ENCODE measurements around the gene SLCO2A1. TPM values are rescaled to one million over a fixed set of nuclear protein-coding genes. Genes with fewer than 3 reads are reported as not detected.
"Not testable (repeated sequence)": the region's sequence is repeated elsewhere in the genome, so short reads cannot be mapped to it uniquely, and the experiment has no call there.

Gene SLCO2A1
- total RNA-seq, 1 donor from 2014 or later = 2.5 TPM

- no peaks in the 10 kb centered on the region for H3K36me3 ChIP-seq (ENCODE audit: control insufficient read depth, insufficient read depth, low read length)
- no peak for TF ChIP-seq CTCF (IDR thresholded peaks at IDR 0.05; ENCODE audit: insufficient read depth, low read length, poor library complexity, severe bottlenecking)
- H3K27me3 ChIP-seq (ENCODE audit: control insufficient read depth, insufficient read depth, low read length) = no peaks in the 10 kb centered on the region
- no peak for DNase-seq (ENCODE audit: low read depth)
- no peak overlapping the region for H3K4me3 ChIP-seq (ENCODE audit: low read depth, low read length)
These were observed 43.3 kb upstream of the SLCO2A1 start for GRCh38 chr3:134072881-134073582.

- H3K36me3 ChIP-seq (ENCODE audit: control insufficient read depth, insufficient read depth, low read length); H3K4me3 ChIP-seq (ENCODE audit: low read depth, low read length); H3K27me3 ChIP-seq (ENCODE audit: control insufficient read depth, insufficient read depth, low read length); DNase-seq (ENCODE audit: low read depth): not testable (repeated sequence)
These were observed 40.6 kb upstream of the SLCO2A1 start for GRCh38 chr3:134070281-134070680.

- Histone ChIP-seq H3K4me3 (ENCODE audit: low read depth, low read length) (no peak overlapping the region), H3K36me3 (ENCODE audit: control insufficient read depth, insufficient read depth, low read length) (no peaks in the 10 kb centered on the region), H3K27me3 (ENCODE audit: control insufficient read depth, insufficient read depth, low read length) (no peaks in the 10 kb centered on the region)
- TF ChIP-seq CTCF (IDR thresholded peaks at IDR 0.05; ENCODE audit: insufficient read depth, low read length, poor library complexity, severe bottlenecking) = no peak
- no peak for DNase-seq (ENCODE audit: low read depth)
These were observed 38.7 kb upstream of the SLCO2A1 start for GRCh38 chr3:134068429-134068828.

- Histone ChIP-seq H3K36me3 (ENCODE audit: control insufficient read depth, insufficient read depth, low read length) (no peaks in the 10 kb centered on the region), H3K4me3 (ENCODE audit: low read depth, low read length) (no peak overlapping the region), H3K27me3 (ENCODE audit: control insufficient read depth, insufficient read depth, low read length) (no peaks in the 10 kb centered on the region)
- DNase-seq (ENCODE audit: low read depth) = no peak
- no peak for TF ChIP-seq CTCF (IDR thresholded peaks at IDR 0.05; ENCODE audit: insufficient read depth, low read length, poor library complexity, severe bottlenecking)
These were observed 37.9 kb upstream of the SLCO2A1 start for GRCh38 chr3:134067531-134068161.

- no peak for DNase-seq (ENCODE audit: low read depth)
These were observed 37.2 kb upstream of the SLCO2A1 start for GRCh38 chr3:134066651-134067530.

More at GRCh38 chr3:134066651-134067530, 37.2 kb upstream of the SLCO2A1 start:
- TF ChIP-seq CTCF (IDR thresholded peaks at IDR 0.05; ENCODE audit: insufficient read depth, low read length, poor library complexity, severe bottlenecking) = no peak
- Histone ChIP-seq H3K4me3 (ENCODE audit: low read depth, low read length) (no peak overlapping the region), H3K27me3 (ENCODE audit: control insufficient read depth, insufficient read depth, low read length) (no peaks in the 10 kb centered on the region), H3K36me3 (ENCODE audit: control insufficient read depth, insufficient read depth, low read length) (no peaks in the 10 kb centered on the region)

Data from kidney epithelial cell (primary cell).